ENCODE data around the gene USP25.

The USP25 gene

DNA sequence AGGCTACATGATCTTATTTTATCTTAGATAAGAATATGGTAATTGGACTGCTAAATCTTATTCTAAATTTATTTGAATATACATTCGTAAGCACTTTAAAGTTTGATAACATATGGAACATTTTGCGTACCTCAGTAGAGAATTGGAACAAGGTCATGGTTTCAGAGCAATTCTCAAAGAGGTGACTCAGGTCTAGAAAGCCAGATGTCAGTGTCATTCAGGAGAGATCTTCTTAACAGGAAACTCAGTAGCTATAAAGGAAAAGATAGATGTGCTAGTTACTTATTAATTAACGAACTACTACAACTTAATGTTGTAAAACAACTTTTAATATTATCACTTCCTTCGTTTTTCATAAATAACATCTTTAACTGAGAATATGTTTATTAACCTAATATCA is 142.5 kb downstream of the USP25 start:
- Histone ChIP-seq H3K4me3 (ENCODE audit: low read length) (no peak overlapping the region), H3K9ac (ENCODE audit: low read depth, low read length) (no peak overlapping the region), H3K36me3 (ENCODE audit: insufficient read depth, low read depth, low read length) (peaks cover 81% of the 10 kb centered on the region), H3K27ac (ENCODE audit: low read length) (no peak overlapping the region), H3K27me3 (ENCODE audit: insufficient read depth, low read length) (no peaks in the 10 kb centered on the region), H3K4me1 (ENCODE audit: insufficient read depth, low read length) (no peaks in the 10 kb centered on the region), H3K9me3 (ENCODE audit: insufficient read depth, low read depth, low read length) (no peaks in the 10 kb centered on the region)

DNA sequence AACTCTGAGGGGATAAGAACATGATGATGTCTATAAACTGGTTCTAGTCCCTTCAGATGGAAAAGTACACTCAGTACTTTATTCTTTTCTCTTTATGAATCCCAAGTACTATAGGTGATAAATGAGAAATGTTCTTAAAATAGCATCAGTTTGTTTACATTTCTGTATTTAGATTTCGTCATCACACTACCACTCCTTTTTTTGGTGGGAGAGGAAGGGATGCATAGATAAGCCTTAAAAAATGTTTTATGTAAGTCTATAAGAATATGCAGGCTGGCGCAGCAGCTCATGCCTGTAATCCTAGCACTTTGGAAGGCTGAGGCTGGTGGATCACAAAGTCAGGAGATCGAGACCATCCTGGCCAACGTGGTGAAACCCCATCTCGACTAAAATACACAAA is 144.8 kb downstream of the USP25 start:
- Histone ChIP-seq H3K27me3 (ENCODE audit: insufficient read depth, low read length) (no peaks in the 10 kb centered on the region), H3K9me3 (ENCODE audit: insufficient read depth, low read depth, low read length) (no peaks in the 10 kb centered on the region), H3K36me3 (ENCODE audit: insufficient read depth, low read depth, low read length) (peaks cover 79% of the 10 kb centered on the region), H3K9ac (ENCODE audit: low read depth, low read length) (no peak overlapping the region), H3K27ac (ENCODE audit: low read length) (no peak overlapping the region), H3K4me3 (ENCODE audit: low read length) (no peak overlapping the region), H3K4me1 (ENCODE audit: insufficient read depth, low read length) (no peaks in the 10 kb centered on the region)

DNA sequence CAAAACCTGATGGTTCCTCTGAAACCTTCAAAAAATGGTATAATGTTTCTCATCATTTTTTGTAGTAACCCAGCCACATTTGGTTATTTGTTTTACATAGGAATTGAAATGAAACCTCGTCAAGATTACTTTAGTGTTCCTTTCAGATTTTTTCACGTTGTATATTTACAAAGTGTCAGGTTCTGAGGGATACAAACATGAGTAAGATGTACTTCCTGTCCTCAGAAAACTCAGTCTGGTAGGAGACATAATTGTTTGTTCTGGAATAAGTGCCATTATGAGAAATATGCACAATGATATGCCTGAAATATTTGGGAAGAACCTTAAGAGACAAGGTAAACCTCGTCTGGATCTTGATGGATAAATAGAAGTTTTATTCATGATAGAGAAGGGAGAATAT is 145.5 kb downstream of the USP25 start:
- Histone ChIP-seq H3K9ac (ENCODE audit: low read depth, low read length) (no peak overlapping the region), H3K4me1 (ENCODE audit: insufficient read depth, low read length) (no peaks in the 10 kb centered on the region), H3K27me3 (ENCODE audit: insufficient read depth, low read length) (no peaks in the 10 kb centered on the region), H3K27ac (ENCODE audit: low read length) (no peak overlapping the region), H3K36me3 (ENCODE audit: insufficient read depth, low read depth, low read length) (peaks cover 81% of the 10 kb centered on the region), H3K4me3 (ENCODE audit: low read length) (no peak overlapping the region), H3K9me3 (ENCODE audit: insufficient read depth, low read depth, low read length) (peaks cover 1% of the 10 kb centered on the region; the same call in 1 of the 2 replicates)

DNA sequence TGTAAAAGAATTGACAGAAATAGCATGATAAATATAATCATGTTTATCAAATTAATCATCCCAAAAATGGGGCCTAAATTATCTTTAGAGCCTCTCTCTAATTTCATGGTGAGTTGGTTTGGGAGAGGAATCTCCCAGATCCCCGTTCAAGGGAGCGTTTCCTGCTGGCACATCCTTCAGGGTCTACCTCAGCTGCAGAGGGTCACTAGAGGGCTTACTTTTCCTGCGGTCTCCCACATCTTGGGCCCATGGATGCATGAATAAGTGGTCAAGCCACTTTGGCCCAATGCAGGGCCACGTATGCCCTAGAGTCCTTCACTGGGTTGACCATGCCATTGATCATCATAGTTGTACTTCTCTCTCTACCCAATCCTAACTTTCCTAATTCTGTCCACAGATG is 164.1 kb downstream of the USP25 start:
- H3K27ac ChIP-seq (ENCODE audit: low read length) = no peak overlapping the region
- H3K4me1 ChIP-seq (ENCODE audit: insufficient read depth, low read length) = no peaks in the 10 kb centered on the region
- no peak overlapping the region for H3K4me3 ChIP-seq (ENCODE audit: low read length)
- no peak overlapping the region for H3K9ac ChIP-seq (ENCODE audit: low read depth, low read length)
- H3K27me3 ChIP-seq (ENCODE audit: insufficient read depth, low read length) = no peaks in the 10 kb centered on the region
- H3K9me3 ChIP-seq (ENCODE audit: insufficient read depth, low read depth, low read length) = peaks cover 24% of the 10 kb centered on the region
- no peaks in the 10 kb centered on the region for H3K36me3 ChIP-seq (ENCODE audit: insufficient read depth, low read depth, low read length)

DNA sequence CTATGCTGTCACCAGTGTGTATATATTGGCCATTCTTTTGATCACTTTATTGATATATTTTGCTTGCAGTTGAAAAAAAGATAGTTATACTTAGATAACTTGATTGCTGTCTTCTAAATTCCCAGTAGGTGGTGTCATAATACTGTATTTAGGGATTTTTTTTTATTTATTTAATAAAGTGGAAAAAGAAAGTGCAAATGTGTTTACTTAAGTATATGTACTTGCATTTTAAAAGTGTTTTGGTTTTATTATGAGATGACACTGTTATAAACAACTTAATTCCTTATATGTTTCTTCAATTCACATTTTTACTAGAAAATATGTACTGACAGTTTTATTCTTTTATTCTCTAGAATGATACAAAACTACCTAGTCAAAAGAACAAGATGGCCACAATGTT is 164.8 kb downstream of the USP25 start:
- H3K9me3 ChIP-seq (ENCODE audit: insufficient read depth, low read depth, low read length) = peaks cover 30% of the 10 kb centered on the region
- no peaks in the 10 kb centered on the region for H3K4me1 ChIP-seq (ENCODE audit: insufficient read depth, low read length)
- no peaks in the 10 kb centered on the region for H3K27me3 ChIP-seq (ENCODE audit: insufficient read depth, low read length)
- no peak overlapping the region for H3K27ac ChIP-seq (ENCODE audit: low read length)
- no peaks in the 10 kb centered on the region for H3K36me3 ChIP-seq (ENCODE audit: insufficient read depth, low read depth, low read length)
- no peak overlapping the region for H3K4me3 ChIP-seq (ENCODE audit: low read length)
- H3K9ac ChIP-seq (ENCODE audit: low read depth, low read length) = no peak overlapping the region

DNA sequence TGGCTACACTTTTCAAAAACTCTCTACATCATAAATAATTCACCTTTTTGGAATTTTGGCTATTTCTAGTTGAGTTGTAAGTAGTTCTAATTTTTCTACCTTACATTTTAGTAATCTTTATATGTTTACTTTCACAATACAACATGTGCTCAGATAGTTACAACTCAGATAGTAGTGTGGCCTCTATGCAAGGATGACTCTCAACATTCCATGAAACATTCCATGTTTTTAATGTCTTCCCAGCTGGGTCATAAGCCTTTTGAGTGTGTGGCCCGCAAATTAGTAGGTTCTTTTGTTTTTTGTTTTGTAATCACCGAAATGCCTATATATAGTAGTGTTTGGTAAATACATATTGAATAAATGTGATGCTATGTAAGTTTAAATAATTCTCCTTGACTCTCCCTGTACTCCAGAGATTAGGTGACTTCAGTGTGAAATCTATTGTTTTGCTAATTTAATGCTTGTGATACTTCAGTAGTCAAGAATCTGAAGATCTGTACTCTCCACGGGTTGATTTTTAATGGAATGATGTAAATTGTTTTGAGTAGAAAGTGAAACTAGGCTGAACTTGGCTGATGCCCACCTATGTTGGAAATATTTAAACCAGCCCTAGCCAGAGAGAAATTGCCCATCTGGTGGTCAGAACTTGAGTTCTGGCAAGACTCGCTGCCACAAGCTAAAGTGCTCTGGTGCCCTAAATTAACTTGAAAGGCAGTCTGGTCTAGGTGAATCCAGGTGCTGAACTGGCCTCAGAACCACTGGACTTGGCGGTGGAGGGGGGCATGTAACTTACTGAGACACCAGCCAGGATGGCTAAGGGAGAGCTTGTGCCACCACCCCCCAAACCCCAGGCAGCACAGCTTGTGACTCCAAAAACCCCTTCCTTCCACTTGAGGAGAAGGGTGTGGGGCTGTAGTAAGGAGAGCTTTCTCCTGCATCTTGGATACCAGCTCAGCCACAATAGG is 165.6 kb downstream of the USP25 start:
- Histone ChIP-seq H3K4me3 (ENCODE audit: low read length) (no peak overlapping the region), H3K9me3 (ENCODE audit: insufficient read depth, low read depth, low read length) (peaks cover 32% of the 10 kb centered on the region), H3K27me3 (ENCODE audit: insufficient read depth, low read length) (no peaks in the 10 kb centered on the region), H3K9ac (ENCODE audit: low read depth, low read length) (no peak overlapping the region), H3K36me3 (ENCODE audit: insufficient read depth, low read depth, low read length) (no peaks in the 10 kb centered on the region), H3K27ac (ENCODE audit: low read length) (no peak overlapping the region), H3K4me1 (ENCODE audit: insufficient read depth, low read length) (no peaks in the 10 kb centered on the region)

DNA sequence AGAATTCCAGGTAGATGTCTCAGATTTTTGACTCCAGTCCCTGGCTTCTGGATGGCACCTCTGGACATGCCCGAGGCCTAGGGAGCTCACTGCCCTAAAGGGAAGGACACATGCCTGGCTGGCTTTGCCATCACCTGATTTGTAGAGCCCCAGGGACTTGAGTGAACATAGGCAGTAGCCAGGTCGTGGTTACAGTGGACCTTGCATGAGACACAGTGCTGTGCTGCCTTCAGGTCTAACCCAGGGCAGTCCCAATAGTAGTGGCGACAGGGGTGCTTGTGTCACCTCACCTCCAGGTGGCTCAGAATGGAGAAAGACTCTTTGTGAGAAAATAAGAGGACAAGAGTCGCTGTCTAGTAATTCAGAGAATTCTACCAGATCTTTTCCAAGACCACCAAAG is 166.7 kb downstream of the USP25 start:
- peaks cover 43% of the 10 kb centered on the region for H3K9me3 ChIP-seq (ENCODE audit: insufficient read depth, low read depth, low read length)
- no peak overlapping the region for H3K9ac ChIP-seq (ENCODE audit: low read depth, low read length)
- H3K4me1 ChIP-seq (ENCODE audit: insufficient read depth, low read length) = no peaks in the 10 kb centered on the region
- no peak overlapping the region for H3K27ac ChIP-seq (ENCODE audit: low read length)
- H3K27me3 ChIP-seq (ENCODE audit: insufficient read depth, low read length) = no peaks in the 10 kb centered on the region
- no peak overlapping the region for H3K4me3 ChIP-seq (ENCODE audit: low read length)
- no peaks in the 10 kb centered on the region for H3K36me3 ChIP-seq (ENCODE audit: insufficient read depth, low read depth, low read length)

DNA sequence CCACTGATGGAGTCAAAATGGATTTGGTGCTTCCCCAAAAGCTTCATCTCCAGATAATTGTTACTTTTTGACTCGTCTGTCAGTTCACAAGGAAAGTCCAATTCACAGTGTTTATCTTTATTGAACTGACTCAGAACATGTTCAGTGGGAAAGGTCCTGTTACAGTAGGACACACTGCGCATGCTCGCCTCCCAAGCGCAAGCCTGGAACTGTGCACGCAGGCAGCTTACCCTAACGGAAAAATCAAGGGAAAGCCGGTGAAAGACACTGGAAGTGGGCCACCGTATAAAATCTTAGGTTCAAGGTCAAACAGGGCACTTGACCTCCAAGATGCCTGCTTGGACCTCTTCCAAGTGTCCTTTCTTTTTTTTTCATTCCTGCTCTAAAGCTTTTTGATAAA is 174.6 kb downstream of the USP25 start:
- no peaks in the 10 kb centered on the region for H3K36me3 ChIP-seq (ENCODE audit: insufficient read depth, low read depth, low read length)
- no peaks in the 10 kb centered on the region for H3K27me3 ChIP-seq (ENCODE audit: insufficient read depth, low read length)
- H3K4me3 ChIP-seq (ENCODE audit: low read length) = no peak overlapping the region

DNA sequence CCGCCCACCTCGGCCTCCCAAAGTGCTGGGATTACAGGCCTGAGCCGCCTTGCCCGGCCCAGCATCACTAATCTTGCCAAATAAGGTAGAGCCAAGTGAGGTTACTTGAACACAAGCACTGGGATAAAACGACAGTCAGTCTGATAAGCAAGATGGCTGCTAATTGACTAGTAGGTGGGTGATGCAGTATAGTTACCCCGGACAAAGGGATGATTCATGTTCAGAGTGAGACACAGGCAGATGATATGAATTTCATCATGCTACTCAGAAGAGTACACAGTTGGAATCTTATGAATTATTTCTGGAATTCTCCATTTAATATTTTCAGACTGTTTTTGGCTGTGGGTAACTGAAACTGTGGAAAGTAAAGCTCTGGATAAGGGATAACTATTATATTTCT is 178.4 kb downstream of the USP25 start:
- Histone ChIP-seq H3K27ac (ENCODE audit: low read length) (no peak overlapping the region), H3K9ac (ENCODE audit: low read depth, low read length) (no peak overlapping the region), H3K36me3 (ENCODE audit: insufficient read depth, low read depth, low read length) (no peaks in the 10 kb centered on the region), H3K27me3 (ENCODE audit: insufficient read depth, low read length) (no peaks in the 10 kb centered on the region), H3K4me3 (ENCODE audit: low read length) (no peak overlapping the region), H3K9me3 (ENCODE audit: insufficient read depth, low read depth, low read length) (peaks cover 3% of the 10 kb centered on the region; the same call in 1 of the 2 replicates), H3K4me1 (ENCODE audit: insufficient read depth, low read length) (no peaks in the 10 kb centered on the region)

More for the DNA sequence above, 174.6 kb downstream of the USP25 start:
- H3K9me3 ChIP-seq (ENCODE audit: insufficient read depth, low read depth, low read length) = peaks cover 29% of the 10 kb centered on the region; the same call in 1 of the 2 replicates
- no peak overlapping the region for H3K9ac ChIP-seq (ENCODE audit: low read depth, low read length)
- H3K4me1 ChIP-seq (ENCODE audit: insufficient read depth, low read length) = no peaks in the 10 kb centered on the region
- H3K27ac ChIP-seq (ENCODE audit: low read length) = no peak overlapping the region

DNA sequence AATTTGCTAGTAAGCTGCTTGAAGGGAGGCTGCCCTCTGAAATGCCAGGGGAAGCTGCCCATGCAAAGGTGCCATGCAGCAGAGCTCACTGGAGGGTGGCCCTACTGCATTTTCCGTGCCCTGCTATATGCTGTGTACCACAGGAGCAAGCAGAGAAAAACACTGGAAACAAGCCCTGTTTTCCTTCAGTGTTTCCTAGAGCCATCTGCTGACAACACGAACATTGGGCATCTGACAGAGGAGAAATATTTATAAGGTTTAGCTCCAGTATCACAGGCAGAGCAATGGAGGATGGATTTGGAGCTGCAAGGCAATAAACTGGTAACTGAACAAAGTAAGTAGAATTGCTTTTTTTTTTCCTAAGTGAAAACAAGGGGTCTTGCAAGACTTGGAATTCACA is 198.4 kb downstream of the USP25 start:
- H3K27ac ChIP-seq (ENCODE audit: low read length) = no peak overlapping the region
- H3K9me3 ChIP-seq (ENCODE audit: insufficient read depth, low read depth, low read length) = no peaks in the 10 kb centered on the region; the same call in 1 of the 2 replicates
- H3K36me3 ChIP-seq (ENCODE audit: insufficient read depth, low read depth, low read length) = no peaks in the 10 kb centered on the region
- no peak overlapping the region for H3K9ac ChIP-seq (ENCODE audit: low read depth, low read length)
- H3K4me1 ChIP-seq (ENCODE audit: insufficient read depth, low read length) = no peaks in the 10 kb centered on the region
- H3K4me3 ChIP-seq (ENCODE audit: low read length) = no peak overlapping the region
- no peaks in the 10 kb centered on the region for H3K27me3 ChIP-seq (ENCODE audit: insufficient read depth, low read length)

DNA sequence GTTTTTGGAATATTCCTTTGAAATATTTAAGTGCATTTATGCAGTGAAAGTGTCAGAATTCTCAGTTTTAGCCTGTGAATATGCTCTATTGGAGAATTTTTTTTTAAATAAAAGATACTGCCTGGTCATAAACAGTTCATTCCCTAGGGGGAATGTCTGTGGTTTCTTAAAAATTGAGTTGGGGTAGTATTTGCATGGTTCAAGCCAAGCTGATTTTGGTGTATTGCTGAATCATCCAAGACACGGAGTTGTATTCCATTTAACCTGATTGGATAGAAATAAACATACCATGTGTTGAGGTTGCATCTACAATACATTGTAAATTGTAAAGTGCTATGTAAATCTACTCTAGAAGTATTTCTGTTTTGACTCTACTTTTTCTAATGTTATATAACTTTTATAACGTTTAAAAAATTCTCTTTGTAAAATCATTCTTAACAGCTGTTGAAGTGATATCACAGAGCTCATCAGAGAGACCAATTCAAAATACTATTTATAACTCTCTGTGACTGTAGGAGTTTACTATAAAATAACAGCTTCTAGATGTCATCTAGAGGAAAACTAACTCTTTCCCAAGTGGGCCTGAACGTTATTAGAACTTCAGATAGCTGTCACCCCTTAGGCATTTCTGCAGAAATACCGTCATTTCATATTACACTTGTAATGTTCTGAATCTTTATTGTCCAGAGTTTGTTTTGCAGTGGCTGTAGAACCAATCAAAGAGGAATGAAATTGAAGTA is 199.1 kb downstream of the USP25 start:
- H3K27ac ChIP-seq (ENCODE audit: low read length) = no peak overlapping the region
- no peak overlapping the region for H3K9ac ChIP-seq (ENCODE audit: low read depth, low read length)
- no peaks in the 10 kb centered on the region; the same call in 1 of the 2 replicates for H3K9me3 ChIP-seq (ENCODE audit: insufficient read depth, low read depth, low read length)
- no peak overlapping the region for H3K4me3 ChIP-seq (ENCODE audit: low read length)
- no peaks in the 10 kb centered on the region for H3K36me3 ChIP-seq (ENCODE audit: insufficient read depth, low read depth, low read length)
- H3K4me1 ChIP-seq (ENCODE audit: insufficient read depth, low read length) = no peaks in the 10 kb centered on the region
- H3K27me3 ChIP-seq (ENCODE audit: insufficient read depth, low read length) = no peaks in the 10 kb centered on the region

DNA sequence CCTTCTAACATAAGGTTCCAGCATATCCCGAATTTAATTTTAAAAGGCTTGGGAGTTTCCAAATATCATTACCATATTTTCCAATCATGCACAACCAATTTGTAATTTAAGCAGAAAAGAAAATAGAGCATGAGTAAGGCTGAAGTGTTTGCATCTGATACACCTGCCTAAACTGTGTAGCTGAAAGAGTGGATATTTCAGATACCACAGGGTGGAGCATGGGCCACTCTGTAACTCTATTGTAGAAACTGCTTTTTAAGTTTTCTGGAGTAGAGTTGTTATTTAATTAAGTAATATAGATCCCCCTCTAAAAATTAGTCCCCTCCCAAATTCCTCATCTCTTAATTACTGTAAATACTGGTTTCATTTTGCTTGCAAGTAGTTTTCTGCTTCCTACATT is 199.8 kb downstream of the USP25 start:
- H3K9ac ChIP-seq (ENCODE audit: low read depth, low read length) = no peak overlapping the region
- no peaks in the 10 kb centered on the region for H3K27me3 ChIP-seq (ENCODE audit: insufficient read depth, low read length)
- H3K9me3 ChIP-seq (ENCODE audit: insufficient read depth, low read depth, low read length) = no peaks in the 10 kb centered on the region; the same call in 1 of the 2 replicates

More for the DNA sequence above, 199.8 kb downstream of the USP25 start:
- Histone ChIP-seq H3K36me3 (ENCODE audit: insufficient read depth, low read depth, low read length) (no peaks in the 10 kb centered on the region), H3K27ac (ENCODE audit: low read length) (no peak overlapping the region), H3K4me3 (ENCODE audit: low read length) (no peak overlapping the region), H3K4me1 (ENCODE audit: insufficient read depth, low read length) (no peaks in the 10 kb centered on the region)
